HepG2 (cell line): ENCODE measurements around the gene PEX11B. TPM values are rescaled to one million over a fixed set of nuclear protein-coding genes. Genes with fewer than 3 reads are reported as not detected.

Experiments
- AGO1 ChIP-seq: fragments of 200-400 bp; formaldehyde crosslinking; IDR thresholded peaks from 2 replicates; pipeline ENCODE4 v1.6.1; 2017; ENCODE audit warnings: mild to moderate bottlenecking, low read depth, low read length, moderate library complexity; ENCODE audit not compliant: poor library complexity, severe bottlenecking
- CENPT ChIP-seq: sonication (generic); formaldehyde crosslinking; IDR thresholded peaks from 2 replicates; pipeline ENCODE4 v1.8.0; 2022; ENCODE audit warnings: low read depth, mild to moderate bottlenecking, moderate library complexity, missing genetic modification reagents
- HIVEP1 ChIP-seq: sonication (generic); formaldehyde crosslinking; IDR thresholded peaks from 2 replicates; pipeline ENCODE4 v1.4.0; 2020; ENCODE audit warnings: mild to moderate bottlenecking, missing genetic modification reagents
- KDM3A ChIP-seq: IDR thresholded peaks from 2 replicates; pipeline ENCODE4 v1.6.1; 2018; ENCODE audit warnings: low read depth, missing compliant biosample characterization
- NR2F2 ChIP-seq: IDR thresholded peaks from 2 replicates; pipeline ENCODE4 v1.6.1; 2012; ENCODE audit warnings: low read depth, inconsistent platforms, borderline replicate concordance
- NR2F6 ChIP-seq, 2 experiments: IDR thresholded peaks; 2 replicates each; pipeline ENCODE4 v1.6.1; 2016; ENCODE audit warnings: antibody characterized with exemption in 1 of 2, mild to moderate bottlenecking in 1 of 2
- SOX6 ChIP-seq, 2 experiments: fragments of 450-650 bp in 1 of 2; sonication (generic) in 1 of 2; formaldehyde crosslinking in 1 of 2; IDR thresholded peaks; 2 replicates each; pipeline versions ENCODE4 v1.4.0 to v1.6.1; 2017 to 2020; ENCODE audit warnings: antibody characterized with exemption in 1 of 2, mild to moderate bottlenecking in 1 of 2, missing genetic modification reagents in 1 of 2
- YY1 ChIP-seq: IDR thresholded peaks from 2 replicates; pipeline ENCODE4 v1.6.1; 2011; ENCODE audit warnings: low read length, low read depth, moderate library complexity, mild to moderate bottlenecking; ENCODE audit not compliant: insufficient read depth, insufficient replicate concordance
- ZBTB3 ChIP-seq: sonication (generic); formaldehyde crosslinking; IDR thresholded peaks from 2 replicates; pipeline ENCODE4 v1.4.0; 2020; ENCODE audit warnings: low read depth, mild to moderate bottlenecking, moderate library complexity, missing genetic modification reagents, borderline replicate concordance
- ZNF430 ChIP-seq: sonication (generic); formaldehyde crosslinking; IDR thresholded peaks from 2 replicates; pipeline ENCODE4 v1.9.0; 2021; ENCODE audit warnings: mild to moderate bottlenecking, missing genetic modification reagents
- ZNF660 ChIP-seq: sonication (generic); formaldehyde crosslinking; IDR thresholded peaks from 2 replicates; pipeline ENCODE4 v1.5.1; 2020; ENCODE audit warnings: mild to moderate bottlenecking, low read depth, missing genetic modification reagents, borderline replicate concordance
- ZNF709 ChIP-seq: sonication (generic); formaldehyde crosslinking; IDR thresholded peaks from 2 replicates; pipeline ENCODE4 v1.5.0; 2020; ENCODE audit warnings: mild to moderate bottlenecking, missing genetic modification reagents
- polyA plus RNA-seq, 8 experiments: library from polyadenylated mRNA; depleted of rRNA in 3 of 8; stranded (reverse) in 7 of 8; unstranded in 1 of 8; fragments of >200 nt; fragmentation: Illumina TruSeq in 4 of 8; extraction: Trizol in 4 of 8; gene quantifications; 2 replicates each; pipeline versions ENCODE4 v1.2.1 to v1.2.3, GENCODE V29; 2011 to 2016; ENCODE audit warnings: low read depth in 4 of 8, missing spikeins in 1 of 8, mixed read lengths in 1 of 8; ENCODE audit not compliant: insufficient read depth in 1 of 8
- total RNA-seq, 5 experiments: library from RNA; depleted of rRNA; stranded (reverse); fragments of >200 nt; fragmentation: Illumina TruSeq; extraction: Trizol; gene quantifications; 2 replicates each; pipeline ENCODE4 v1.2.3, GENCODE V29; 2016; ENCODE audit warnings: low read depth in 1 of 5
- TF ChIP-seq, protein P1 (sequence below): sonication (generic); formaldehyde crosslinking; IDR thresholded peaks from 2 replicates; pipeline ENCODE4 v1.5.1; 2020; ENCODE audit warnings: mild to moderate bottlenecking, missing genetic modification reagents, moderate library complexity
- TF ChIP-seq, protein P2 (sequence below): sonication (generic); formaldehyde crosslinking; IDR thresholded peaks from 2 replicates; pipeline ENCODE4 v1.5.1; 2020; ENCODE audit warnings: missing genetic modification reagents, mild to moderate bottlenecking, borderline replicate concordance
- TF ChIP-seq, protein P3 (sequence below): sonication (generic); formaldehyde crosslinking; IDR thresholded peaks from 2 replicates; pipeline ENCODE4 v1.5.0; 2020; ENCODE audit warnings: missing genetic modification reagents, mild to moderate bottlenecking, borderline replicate concordance
- TF ChIP-seq, protein P4 (sequence below): sonication (generic); formaldehyde crosslinking; IDR thresholded peaks from 2 replicates; pipeline ENCODE4 v1.4.0; 2020; ENCODE audit warnings: missing genetic modification reagents

PEX11B gene
- total and polyA plus RNA-seq, 2 of the 13 experiments (the other 11 are each of a cell fraction or from before 2014, with no cell fraction given), result 21.6 to 48.4 TPM

DNA sequence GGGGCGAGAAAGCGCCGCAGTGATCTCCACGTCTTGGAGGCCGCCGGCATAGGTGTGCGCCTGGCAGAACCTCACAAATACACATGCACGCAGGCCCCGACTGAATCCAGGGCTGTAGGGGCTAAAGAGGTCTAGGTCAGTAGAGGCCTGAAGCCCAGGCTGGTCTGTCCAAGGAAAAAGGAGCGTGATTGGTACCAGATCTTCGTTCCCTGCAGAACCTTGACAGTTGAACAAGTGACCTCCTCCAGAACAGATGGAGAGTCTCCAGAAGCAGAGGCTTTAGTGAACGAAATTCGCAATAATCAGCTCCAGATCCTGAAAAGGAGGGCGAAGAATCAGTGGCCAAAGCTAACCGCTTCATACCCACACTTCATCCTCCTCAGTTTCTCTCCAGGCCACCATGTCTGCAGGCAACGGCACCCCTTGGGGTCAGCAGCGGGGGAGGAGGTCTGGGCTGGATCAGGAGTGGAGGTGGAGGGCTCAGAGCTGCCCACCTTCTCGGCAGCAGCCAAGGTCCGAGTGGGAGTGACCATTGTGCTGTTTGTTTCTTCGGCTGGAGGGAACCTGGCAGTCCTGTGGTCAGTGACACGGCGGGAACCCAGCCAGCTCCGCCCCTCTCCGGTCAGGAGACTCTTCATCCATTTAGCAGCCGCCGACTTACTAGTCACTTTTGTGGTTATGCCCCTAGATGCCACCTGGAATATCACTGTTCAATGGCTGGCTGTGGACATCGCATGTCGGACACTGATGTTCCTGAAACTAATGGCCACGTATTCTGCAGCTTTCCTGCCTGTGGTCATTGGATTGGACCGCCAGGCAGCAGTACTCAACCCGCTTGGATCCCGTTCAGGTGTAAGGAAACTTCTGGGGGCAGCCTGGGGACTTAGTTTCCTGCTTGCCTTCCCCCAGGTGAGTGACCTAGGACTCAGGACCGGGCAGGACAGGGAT is 749 bp upstream of the PEX11B start (continued):
- TF ChIP-seq, protein P1, sequence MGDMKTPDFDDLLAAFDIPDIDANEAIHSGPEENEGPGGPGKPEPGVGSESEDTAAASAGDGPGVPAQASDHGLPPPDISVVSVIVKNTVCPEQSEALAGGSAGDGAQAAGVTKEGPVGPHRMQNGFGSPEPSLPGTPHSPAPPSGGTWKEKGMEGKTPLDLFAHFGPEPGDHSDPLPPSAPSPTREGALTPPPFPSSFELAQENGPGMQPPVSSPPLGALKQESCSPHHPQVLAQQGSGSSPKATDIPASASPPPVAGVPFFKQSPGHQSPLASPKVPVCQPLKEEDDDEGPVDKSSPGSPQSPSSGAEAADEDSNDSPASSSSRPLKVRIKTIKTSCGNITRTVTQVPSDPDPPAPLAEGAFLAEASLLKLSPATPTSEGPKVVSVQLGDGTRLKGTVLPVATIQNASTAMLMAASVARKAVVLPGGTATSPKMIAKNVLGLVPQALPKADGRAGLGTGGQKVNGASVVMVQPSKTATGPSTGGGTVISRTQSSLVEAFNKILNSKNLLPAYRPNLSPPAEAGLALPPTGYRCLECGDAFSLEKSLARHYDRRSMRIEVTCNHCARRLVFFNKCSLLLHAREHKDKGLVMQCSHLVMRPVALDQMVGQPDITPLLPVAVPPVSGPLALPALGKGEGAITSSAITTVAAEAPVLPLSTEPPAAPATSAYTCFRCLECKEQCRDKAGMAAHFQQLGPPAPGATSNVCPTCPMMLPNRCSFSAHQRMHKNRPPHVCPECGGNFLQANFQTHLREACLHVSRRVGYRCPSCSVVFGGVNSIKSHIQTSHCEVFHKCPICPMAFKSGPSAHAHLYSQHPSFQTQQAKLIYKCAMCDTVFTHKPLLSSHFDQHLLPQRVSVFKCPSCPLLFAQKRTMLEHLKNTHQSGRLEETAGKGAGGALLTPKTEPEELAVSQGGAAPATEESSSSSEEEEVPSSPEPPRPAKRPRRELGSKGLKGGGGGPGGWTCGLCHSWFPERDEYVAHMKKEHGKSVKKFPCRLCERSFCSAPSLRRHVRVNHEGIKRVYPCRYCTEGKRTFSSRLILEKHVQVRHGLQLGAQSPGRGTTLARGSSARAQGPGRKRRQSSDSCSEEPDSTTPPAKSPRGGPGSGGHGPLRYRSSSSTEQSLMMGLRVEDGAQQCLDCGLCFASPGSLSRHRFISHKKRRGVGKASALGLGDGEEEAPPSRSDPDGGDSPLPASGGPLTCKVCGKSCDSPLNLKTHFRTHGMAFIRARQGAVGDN (CRISPR knock-in tag), result peak; percentile 37; the same call in 1 of the 2 replicates
- peak; percentile 38; the same call in 1 of the 2 replicates for TF ChIP-seq HIVEP1 (CRISPR knock-in tag)
- peak; percentile 64; the same call in 1 of the 2 replicates for TF ChIP-seq ZNF430 (CRISPR knock-in tag)
- TF ChIP-seq NR2F2, result no peak
- TF ChIP-seq, protein P2, sequence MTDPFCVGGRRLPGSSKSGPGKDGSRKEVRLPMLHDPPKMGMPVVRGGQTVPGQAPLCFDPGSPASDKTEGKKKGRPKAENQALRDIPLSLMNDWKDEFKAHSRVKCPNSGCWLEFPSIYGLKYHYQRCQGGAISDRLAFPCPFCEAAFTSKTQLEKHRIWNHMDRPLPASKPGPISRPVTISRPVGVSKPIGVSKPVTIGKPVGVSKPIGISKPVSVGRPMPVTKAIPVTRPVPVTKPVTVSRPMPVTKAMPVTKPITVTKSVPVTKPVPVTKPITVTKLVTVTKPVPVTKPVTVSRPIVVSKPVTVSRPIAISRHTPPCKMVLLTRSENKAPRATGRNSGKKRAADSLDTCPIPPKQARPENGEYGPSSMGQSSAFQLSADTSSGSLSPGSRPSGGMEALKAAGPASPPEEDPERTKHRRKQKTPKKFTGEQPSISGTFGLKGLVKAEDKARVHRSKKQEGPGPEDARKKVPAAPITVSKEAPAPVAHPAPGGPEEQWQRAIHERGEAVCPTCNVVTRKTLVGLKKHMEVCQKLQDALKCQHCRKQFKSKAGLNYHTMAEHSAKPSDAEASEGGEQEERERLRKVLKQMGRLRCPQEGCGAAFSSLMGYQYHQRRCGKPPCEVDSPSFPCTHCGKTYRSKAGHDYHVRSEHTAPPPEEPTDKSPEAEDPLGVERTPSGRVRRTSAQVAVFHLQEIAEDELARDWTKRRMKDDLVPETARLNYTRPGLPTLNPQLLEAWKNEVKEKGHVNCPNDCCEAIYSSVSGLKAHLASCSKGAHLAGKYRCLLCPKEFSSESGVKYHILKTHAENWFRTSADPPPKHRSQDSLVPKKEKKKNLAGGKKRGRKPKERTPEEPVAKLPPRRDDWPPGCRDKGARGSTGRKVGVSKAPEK (CRISPR knock-in tag), result 0 out of 2 replicates have a peak, but pooled peaks have one; percentile 31
- peak; percentile 4 for TF ChIP-seq AGO1
- TF ChIP-seq, protein P3, sequence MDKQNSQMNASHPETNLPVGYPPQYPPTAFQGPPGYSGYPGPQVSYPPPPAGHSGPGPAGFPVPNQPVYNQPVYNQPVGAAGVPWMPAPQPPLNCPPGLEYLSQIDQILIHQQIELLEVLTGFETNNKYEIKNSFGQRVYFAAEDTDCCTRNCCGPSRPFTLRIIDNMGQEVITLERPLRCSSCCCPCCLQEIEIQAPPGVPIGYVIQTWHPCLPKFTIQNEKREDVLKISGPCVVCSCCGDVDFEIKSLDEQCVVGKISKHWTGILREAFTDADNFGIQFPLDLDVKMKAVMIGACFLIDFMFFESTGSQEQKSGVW, result 0 out of 2 replicates have a peak, but pooled peaks have one; percentile 10
- no peak for TF ChIP-seq ZNF660 (CRISPR knock-in tag)
- TF ChIP-seq YY1, result peak; percentile 16
- 0 out of 2 replicates have a peak, but pooled peaks have one; percentile 18 for TF ChIP-seq KDM3A (CRISPR knock-in tag)
- TF ChIP-seq ZNF709 (CRISPR knock-in tag), result 0 out of 2 replicates have a peak, but pooled peaks have one; percentile 41
- TF ChIP-seq, protein P4, sequence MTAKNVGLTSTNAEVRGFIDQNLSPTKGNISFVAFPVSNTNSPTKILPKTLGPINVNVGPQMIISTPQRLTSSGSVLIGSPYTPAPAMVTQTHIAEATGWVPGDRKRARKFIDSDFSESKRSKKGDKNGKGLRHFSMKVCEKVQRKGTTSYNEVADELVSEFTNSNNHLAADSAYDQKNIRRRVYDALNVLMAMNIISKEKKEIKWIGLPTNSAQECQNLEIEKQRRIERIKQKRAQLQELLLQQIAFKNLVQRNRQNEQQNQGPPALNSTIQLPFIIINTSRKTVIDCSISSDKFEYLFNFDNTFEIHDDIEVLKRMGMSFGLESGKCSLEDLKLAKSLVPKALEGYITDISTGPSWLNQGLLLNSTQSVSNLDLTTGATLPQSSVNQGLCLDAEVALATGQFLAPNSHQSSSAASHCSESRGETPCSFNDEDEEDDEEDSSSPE (CRISPR knock-in tag), result peak; percentile 35; the same call in 1 of the 2 replicates
- no peak for TF ChIP-seq SOX6 (IDR thresholded peaks at IDR 0.05)
- peak; percentile 4; the same call in 1 of the 2 replicates for TF ChIP-seq SOX6 (CRISPR knock-in tag; IDR thresholded peaks at IDR 0.05)
- no peak for TF ChIP-seq ZBTB3 (CRISPR knock-in tag)
- no peak for TF ChIP-seq NR2F6 (IDR thresholded peaks at IDR 0.05)
- TF ChIP-seq NR2F6 (CRISPR knock-in tag; IDR thresholded peaks at IDR 0.05), result peak; percentile 6; the same call in 1 of the 2 replicates
- 0 out of 2 replicates have a peak, but pooled peaks have one; percentile 56 for TF ChIP-seq CENPT
